Ishikawa (cell line): ENCODE data around the gene PLEK2.

Experiments used
- CEBPB ChIP-seq: IDR thresholded peaks from 2 replicates; pipeline ENCODE4 v1.6.1; 2012
- CREB1 ChIP-seq: IDR thresholded peaks from 2 replicates; pipeline ENCODE4 v1.6.1; 2012; ENCODE audit warnings: low read depth
- EGR1 ChIP-seq: IDR thresholded peaks from 2 replicates; pipeline ENCODE4 v1.6.1; 2012
- EP300 ChIP-seq: IDR thresholded peaks from 2 replicates; pipeline ENCODE4 v1.6.1; 2012; ENCODE audit warnings: borderline replicate concordance
- FOXM1 ChIP-seq: IDR thresholded peaks from 2 replicates; pipeline ENCODE4 v1.6.1; 2012; ENCODE audit warnings: low read depth, borderline replicate concordance
- NFIC ChIP-seq: IDR thresholded peaks from 2 replicates; pipeline ENCODE4 v1.6.1; 2012
- RAD21 ChIP-seq: IDR thresholded peaks from 2 replicates; pipeline ENCODE4 v1.6.1; 2012; ENCODE audit warnings: low read depth
- TAF1 ChIP-seq: IDR thresholded peaks from 2 replicates; pipeline ENCODE4 v1.6.1; 2012; ENCODE audit warnings: low read depth, mild to moderate bottlenecking
- TCF12 ChIP-seq: IDR thresholded peaks from 2 replicates; pipeline ENCODE4 v1.6.1; 2012; ENCODE audit warnings: low read depth
- TEAD4 ChIP-seq: IDR thresholded peaks from 2 replicates; pipeline ENCODE4 v1.6.1; 2012
- YY1 ChIP-seq: IDR thresholded peaks from 2 replicates; pipeline ENCODE4 v1.6.1; 2012; ENCODE audit warnings: low read depth
- ZBTB7A ChIP-seq: IDR thresholded peaks from 2 replicates; pipeline ENCODE4 v1.6.1; 2012; ENCODE audit warnings: low read depth
- TF ChIP-seq, protein P1 (sequence below): IDR thresholded peaks from 2 replicates; pipeline ENCODE4 v1.6.1; 2012; ENCODE audit warnings: low read depth, mild to moderate bottlenecking
- TF ChIP-seq, protein P2 (sequence below): IDR thresholded peaks from 2 replicates; pipeline ENCODE4 v1.6.1; 2012
- TF ChIP-seq, protein P3 (sequence below): IDR thresholded peaks from 2 replicates; pipeline ENCODE4 v1.6.1; 2012

The PLEK2 gene

DNA sequence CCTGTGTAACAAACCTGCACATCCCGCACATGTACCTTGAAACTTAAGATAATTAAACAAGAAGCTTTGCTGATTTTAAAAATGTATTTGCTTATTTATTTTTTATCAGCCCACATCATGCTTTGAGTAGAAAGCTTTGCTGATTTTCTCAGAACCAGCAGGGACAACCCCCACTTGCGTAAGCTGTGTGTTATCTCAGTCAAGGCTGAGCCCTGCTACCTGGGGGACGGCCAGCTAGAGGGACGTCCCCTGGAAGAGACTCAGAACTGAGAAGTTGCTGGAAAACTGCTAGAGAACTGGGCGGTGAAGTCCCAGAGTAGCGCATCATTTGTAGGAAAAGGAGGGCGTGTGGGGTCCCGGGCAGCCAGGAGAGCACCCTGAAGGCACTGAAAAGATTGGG lies 4.1 kb upstream of the PLEK2 start:
- TF ChIP-seq, protein P1, sequence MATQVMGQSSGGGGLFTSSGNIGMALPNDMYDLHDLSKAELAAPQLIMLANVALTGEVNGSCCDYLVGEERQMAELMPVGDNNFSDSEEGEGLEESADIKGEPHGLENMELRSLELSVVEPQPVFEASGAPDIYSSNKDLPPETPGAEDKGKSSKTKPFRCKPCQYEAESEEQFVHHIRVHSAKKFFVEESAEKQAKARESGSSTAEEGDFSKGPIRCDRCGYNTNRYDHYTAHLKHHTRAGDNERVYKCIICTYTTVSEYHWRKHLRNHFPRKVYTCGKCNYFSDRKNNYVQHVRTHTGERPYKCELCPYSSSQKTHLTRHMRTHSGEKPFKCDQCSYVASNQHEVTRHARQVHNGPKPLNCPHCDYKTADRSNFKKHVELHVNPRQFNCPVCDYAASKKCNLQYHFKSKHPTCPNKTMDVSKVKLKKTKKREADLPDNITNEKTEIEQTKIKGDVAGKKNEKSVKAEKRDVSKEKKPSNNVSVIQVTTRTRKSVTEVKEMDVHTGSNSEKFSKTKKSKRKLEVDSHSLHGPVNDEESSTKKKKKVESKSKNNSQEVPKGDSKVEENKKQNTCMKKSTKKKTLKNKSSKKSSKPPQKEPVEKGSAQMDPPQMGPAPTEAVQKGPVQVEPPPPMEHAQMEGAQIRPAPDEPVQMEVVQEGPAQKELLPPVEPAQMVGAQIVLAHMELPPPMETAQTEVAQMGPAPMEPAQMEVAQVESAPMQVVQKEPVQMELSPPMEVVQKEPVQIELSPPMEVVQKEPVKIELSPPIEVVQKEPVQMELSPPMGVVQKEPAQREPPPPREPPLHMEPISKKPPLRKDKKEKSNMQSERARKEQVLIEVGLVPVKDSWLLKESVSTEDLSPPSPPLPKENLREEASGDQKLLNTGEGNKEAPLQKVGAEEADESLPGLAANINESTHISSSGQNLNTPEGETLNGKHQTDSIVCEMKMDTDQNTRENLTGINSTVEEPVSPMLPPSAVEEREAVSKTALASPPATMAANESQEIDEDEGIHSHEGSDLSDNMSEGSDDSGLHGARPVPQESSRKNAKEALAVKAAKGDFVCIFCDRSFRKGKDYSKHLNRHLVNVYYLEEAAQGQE = no peak
- TF ChIP-seq TAF1 (no peak), ZBTB7A (no peak)

DNA sequence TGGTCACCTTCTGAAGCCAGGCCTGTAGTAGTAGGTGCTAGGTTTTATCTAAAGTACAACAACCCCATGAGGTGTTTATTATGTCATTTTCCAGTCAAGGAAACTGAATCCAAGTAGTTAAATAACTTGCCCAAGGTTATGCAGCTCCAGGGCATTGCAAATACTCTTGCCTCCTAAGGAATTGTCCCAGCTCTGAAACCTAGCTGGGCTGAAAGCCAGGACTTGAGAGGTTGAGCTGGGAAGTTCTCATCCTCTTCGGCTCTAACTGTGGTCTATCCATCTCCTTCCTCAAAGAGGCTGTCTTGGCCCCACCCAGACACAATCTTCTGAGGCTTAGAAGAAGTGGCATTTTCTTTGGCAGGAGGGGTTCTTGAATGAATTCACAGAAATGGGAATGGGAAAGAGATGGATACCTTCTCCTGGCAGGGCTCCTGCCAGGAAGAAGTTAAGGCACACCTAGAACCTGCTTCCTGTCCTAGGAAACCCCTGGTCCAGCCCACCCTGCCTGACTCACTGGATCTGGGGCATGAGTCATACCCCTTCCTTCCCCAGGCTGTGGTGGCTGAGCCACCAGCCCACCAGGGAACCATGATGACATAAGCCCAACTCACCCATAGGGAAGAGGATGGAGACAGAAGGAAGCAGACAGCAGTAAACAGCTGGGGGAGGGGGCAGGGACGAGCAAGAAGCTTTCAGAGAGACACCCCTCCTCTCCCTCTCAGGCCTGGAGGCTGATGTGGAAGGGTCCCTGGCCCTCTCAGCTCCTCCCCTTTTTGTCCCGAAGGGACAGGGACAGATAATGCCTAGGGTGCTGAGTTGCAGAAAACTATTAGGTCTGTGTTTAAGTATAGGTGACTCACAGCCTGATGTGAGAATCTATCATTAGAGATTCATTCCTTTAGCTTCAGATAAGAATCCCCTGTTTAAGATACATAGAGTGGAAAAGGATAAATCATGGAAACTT lies 2.1 kb upstream of the PLEK2 start:
- TF ChIP-seq, protein P2, sequence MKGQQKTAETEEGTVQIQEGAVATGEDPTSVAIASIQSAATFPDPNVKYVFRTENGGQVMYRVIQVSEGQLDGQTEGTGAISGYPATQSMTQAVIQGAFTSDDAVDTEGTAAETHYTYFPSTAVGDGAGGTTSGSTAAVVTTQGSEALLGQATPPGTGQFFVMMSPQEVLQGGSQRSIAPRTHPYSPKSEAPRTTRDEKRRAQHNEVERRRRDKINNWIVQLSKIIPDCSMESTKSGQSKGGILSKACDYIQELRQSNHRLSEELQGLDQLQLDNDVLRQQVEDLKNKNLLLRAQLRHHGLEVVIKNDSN = no peak
- TF ChIP-seq, protein P3, sequence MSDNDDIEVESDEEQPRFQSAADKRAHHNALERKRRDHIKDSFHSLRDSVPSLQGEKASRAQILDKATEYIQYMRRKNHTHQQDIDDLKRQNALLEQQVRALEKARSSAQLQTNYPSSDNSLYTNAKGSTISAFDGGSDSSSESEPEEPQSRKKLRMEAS = no peak
- peak; percentile 44; the same call in 1 of the 2 replicates for TF ChIP-seq NFIC
- TF ChIP-seq TCF12 = peak; percentile 54
- no peak for TF ChIP-seq ZBTB7A
- no peak for TF ChIP-seq FOXM1
- no peak for TF ChIP-seq CREB1
- no peak for TF ChIP-seq RAD21
- TF ChIP-seq, protein P1 = no peak
- TF ChIP-seq EP300 = peak; percentile 25; the same call in 1 of the 2 replicates
- no peak for TF ChIP-seq YY1
- no peak for TF ChIP-seq EGR1
- no peak for TF ChIP-seq TAF1
- TF ChIP-seq CEBPB = no peak
- TF ChIP-seq TEAD4 = no peak

DNA sequence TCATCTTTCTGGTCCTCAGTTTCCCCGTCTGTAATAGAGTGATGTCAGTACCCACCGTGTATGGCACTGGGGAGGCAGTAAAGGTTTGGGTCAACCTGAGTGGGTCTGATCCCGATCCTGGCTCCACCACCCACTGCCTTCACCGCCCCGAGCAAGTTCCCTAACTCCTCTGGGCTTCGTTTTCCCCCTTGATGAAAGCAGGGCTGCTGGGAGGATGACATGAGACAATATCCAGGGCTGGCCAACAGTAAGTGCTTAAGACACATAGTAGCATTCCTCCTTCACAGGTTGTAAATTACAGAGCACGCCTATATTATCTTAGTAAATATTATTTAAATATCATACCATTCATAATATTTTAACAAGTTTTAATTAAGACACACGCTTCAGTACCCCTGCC lies 595 bp downstream of the PLEK2 start:
- TF ChIP-seq, protein P1 = no peak
- TF ChIP-seq TEAD4 (no peak), EP300 (no peak), TCF12 (no peak), CREB1 (no peak), EGR1 (no peak), YY1 (no peak), NFIC (no peak), TAF1 (no peak), FOXM1 (no peak), ZBTB7A (no peak)
- TF ChIP-seq, protein P3 = no peak
- TF ChIP-seq, protein P2 = no peak

DNA sequence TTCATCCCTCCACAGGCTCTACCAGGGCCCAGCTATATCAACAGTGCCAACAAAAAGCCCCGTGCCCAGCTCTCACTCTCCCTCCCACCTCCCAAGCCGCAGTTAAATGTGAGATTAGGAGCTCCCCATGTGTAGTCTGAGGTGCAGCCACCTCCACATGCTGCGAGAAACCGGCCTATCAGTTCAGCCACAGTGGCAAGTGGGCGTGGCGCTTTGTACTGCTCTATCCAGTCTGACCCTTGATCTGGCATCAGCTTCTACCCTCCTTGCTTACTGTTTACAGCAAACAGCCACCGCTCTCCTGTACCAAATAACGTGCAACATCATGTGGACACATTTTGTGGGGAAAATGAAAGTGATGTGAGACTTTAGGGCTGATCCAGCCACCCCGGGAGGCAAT lies 1.7 kb downstream of the PLEK2 start:
- no peak for TF ChIP-seq TAF1
- TF ChIP-seq NFIC = no peak
- no peak for TF ChIP-seq CREB1
- TF ChIP-seq EGR1 = no peak
- TF ChIP-seq CEBPB = no peak
- TF ChIP-seq, protein P1 = no peak
- TF ChIP-seq, protein P3 = no peak
